HS-27A (cell line): ENCODE data around the gene GATA3.

Experiments
- DNase-seq: peaks from one replicate; pipeline ENCODE4 v3.0.0-alpha.2; 2012; ENCODE audit warnings: low read depth, missing footprints

GATA3 gene

DNA sequence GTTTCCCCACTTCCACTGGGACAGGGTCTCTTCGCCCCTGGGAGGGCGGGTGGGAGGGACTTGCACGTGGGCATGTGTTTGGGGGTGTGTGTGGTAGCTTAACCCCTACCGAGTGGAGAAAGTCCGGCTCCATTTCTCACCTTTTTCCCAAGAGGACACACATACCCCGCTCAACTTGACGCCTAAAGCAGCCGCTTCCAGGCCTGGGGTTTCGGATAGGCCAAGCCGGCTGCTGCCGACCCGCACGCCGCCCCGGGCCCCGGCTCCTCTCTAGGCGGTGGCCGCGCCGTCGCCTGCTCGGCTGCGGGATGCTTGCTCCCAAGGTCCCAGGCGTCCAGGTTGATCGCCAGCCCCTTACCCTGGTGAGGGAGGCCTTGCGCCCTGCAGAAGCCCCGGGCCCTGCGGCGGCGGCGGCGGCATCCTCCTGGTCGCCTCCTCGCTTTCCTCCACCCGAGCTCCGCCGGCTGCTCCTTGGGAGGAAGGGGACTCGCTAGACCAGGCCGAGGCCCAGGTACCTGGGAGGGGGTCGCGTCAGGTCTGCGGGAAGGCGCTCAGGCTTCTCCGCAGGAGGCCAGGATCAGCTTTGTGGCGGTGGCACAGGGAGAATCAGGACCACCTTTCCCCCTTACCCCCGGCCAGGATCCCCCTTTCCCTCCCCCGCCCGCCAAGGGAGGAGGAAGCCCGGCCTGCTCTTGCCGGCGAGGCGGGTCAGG, 3.2 kb upstream of the GATA3 start:
- DNase-seq, result no peak

DNA sequence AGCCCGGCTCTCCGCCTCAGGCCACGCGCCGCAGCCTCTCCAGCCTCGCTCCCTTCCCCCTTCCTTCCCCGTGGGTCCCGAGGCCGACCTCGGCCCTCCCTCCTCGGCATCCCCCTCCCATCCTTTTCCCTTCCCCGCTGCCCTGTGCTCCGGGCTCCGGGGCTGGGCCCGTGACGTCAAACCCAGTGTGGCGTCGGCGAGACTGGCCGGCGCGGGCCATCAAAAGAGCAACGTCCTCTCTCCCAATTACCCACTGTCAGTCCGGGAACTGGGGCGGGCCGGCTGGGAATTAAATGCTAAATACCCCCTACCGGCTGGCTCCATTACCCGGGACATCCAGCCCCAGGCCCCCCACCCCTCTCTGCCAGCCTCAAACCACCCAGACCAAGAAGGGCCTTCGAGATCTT, 2.6 kb upstream of the GATA3 start:
- DNase-seq, result no peak

DNA sequence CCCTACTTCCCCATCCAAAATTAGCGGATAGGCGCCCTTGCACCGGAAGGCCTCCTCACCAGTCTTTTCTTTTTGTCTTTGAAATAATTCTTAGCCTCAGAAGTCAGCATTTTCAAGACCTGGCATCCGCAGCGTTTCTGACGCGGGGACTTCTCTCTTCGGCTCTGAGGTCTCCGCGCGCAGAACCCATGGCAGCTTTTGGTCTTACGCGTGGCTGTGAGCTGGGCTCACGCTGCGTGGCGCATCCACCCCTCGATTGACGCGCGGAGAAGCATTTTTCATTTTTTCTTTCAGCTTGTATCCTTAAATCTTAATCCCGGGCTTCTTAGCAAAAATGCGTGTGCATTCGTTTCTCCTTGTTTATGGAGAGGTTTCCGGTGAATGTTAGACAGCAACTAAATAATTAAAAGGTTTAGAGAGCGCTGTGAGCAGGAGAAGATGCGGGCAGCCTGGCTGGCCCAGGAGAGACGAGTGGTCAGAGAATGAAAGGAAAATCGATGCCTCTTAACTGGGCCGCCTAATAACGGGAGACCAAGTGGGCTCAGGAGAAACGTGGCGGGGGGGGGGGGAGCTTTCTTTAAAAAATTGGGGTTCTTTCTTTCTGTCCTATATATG, 2.0 kb upstream of the GATA3 start:
- no peak for DNase-seq

DNA sequence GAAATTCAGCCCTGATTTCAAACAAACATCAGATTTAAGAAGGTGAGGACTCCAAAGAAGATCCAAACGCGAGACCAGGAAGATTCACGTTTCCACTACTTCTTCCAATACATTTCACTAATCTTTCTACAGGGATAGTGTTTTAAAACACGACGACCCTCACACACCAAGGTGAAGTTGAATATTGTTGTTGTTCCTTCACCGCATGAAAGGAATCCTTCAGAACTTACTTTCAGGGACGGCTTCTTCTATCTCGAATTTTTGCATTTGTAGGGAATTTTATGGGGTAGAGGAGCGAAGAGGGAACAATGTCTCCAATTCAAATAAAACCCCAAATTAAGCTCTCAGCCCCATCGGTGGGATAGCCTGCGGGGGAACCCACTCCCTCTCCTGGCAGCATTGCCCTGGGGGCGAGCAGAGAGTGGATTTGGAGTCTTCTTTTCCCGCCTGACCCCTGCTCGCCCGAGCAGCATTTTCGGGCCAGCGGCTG, 1.5 kb upstream of the GATA3 start:
- no peak for DNase-seq

DNA sequence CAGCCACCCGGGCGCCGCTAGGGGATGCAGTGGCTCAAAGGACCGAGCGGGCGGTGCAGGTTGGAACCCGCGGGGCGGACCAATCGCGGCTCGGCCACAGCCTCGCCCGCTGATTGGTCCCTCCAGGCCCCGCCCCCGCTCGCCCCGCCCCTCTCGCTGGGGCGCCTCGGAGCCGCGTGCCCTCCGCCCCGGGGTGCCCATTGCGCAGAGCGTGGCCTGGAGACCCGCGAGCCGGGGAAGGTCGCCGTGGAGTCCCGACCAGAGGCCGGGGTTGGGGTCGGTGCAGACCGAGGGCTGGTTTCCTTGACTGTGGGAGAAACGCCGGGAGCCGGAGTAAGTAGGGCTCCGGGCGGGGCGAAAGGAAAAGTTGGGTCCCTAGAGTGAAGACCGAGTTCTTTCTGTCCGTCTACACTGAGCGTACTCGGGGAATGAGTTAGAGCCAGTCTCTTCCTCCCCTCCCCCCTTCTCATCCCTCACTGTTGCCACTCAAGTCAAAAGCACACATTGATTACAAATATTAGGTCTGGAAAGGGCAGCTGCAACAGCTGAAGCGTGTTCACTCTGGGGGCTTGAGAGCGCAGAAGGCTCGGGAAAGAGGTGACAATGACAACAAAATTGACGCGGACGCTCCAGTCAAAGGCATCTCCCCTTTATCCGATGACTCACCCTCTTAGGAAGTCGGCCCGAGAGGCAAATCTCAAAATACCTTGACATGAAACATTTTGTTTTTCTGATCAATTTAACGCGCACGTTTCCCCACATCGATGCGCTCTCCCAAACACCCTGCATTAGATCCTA, 843 bp upstream of the GATA3 start:
- peak; percentile 42 for DNase-seq

DNA sequence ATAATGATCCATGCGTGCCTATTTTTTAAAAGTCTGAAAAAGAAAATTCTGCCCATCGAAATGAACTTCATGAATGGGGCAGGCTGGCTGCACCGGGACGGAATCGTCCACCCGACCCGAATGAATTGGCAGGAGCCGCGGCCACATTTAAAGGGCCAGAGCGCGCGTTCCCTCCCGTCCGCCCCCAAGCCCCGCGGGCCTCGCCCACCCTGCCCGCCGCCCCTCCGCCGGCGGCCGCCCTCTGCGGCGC, 319 bp upstream of the GATA3 start:
- DNase-seq, result peak; percentile 38

DNA sequence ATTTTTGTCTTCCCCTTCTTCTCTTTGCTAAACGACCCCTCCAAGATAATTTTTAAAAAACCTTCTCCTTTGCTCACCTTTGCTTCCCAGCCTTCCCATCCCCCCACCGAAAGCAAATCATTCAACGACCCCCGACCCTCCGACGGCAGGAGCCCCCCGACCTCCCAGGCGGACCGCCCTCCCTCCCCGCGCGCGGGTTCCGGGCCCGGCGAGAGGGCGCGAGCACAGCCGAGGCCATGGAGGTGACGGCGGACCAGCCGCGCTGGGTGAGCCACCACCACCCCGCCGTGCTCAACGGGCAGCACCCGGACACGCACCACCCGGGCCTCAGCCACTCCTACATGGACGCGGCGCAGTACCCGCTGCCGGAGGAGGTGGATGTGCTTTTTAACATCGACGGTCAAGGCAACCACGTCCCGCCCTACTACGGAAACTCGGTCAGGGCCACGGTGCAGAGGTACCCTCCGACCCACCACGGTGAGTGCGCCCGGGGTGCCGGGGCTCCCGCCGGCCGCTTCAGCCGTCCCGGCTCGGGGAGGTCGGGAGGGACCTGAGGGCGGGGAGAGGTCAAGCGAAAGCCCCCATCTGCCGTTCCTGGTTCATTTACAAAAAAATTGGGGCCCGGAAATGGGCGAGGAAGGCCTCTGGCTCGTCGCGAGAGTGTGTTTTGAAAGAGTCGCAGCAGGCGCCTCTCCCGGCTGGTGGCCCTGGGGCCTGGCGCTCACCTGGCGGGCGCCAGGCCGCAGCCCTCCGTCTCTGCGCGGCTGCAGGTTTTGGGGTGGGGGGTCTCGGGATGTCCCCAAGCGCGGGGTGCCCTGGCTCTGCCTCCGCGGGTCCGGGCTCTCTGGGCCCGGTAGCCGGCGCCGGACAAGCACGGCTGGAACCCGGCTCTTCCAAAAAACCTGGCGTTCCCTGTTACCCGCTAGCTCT, 1.2 kb downstream of the GATA3 start:
- DNase-seq, result no peak

DNA sequence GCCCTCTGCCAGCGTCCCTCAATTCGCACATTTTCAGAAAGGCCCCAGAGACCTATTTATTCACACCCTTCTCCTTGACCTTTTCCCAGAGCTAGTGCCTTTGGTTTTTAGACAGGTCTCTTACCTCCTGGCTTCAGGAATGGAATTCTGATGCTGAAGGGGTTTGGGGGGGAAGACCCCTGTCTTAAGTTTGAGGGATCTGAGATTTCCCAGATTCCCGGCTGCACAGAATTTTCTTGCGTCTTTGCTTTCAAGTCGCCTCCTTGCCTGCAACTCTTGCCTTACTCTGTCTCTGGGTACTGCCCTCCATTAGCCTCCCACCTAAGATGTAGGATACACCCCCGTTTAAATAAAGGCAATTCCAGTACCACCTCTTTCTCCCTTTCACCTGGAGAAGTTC, 1.9 kb downstream of the GATA3 start:
- DNase-seq, result no peak

DNA sequence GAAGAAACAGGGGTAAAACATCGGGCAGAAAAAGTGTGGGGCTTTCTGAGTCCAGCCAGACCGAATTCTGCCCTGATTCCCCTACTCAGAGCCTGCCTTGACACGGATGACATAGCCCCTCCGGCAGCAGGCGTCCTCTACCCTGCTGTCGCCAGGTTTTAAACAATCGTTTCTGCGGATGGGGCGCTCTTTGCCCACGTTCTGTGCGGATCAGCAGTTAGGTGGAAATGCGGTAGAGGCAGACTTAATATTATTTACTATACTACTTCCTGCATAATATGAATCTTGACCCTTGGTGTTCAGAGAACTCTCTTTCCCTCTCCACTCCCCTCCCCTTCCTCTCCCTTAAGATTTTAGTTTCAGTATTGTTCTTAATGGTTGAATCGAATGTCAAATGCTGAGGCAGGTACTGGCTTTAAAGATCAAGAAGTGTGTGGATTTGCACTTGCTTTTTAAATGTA, 2.4 kb downstream of the GATA3 start:
- DNase-seq, result no peak

DNA sequence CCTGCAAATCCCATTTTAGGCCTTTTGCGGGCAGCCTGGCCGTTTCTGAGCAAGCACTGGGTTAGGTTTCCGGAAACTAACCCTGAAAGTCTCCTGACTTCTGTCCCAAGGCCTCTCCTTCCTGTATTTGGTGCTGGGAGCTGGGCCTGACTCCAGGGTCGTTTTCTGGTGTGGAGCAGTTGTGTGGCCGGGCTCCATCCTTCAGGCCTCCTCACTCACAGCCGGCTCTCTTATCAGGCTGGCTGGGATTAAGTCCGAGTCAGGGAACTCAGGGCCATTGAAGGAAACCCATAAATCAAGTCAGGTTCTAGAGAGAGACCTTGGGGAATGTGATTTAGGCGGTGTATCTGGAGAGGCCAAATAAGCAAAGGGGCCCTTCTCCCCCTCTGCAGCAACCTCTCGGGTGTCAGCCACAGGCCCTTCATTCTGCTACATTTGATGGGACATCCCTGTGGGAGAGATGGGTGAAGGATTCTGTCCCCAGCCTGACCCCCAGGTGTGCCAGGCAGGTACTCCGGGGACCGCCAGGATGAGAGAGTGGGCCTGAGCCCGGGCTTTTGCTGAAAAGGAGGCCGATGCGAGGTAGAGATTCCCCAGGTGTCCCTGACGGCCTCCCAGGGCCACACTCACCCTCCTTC, 3.3 kb downstream of the GATA3 start:
- DNase-seq, result no peak

DNA sequence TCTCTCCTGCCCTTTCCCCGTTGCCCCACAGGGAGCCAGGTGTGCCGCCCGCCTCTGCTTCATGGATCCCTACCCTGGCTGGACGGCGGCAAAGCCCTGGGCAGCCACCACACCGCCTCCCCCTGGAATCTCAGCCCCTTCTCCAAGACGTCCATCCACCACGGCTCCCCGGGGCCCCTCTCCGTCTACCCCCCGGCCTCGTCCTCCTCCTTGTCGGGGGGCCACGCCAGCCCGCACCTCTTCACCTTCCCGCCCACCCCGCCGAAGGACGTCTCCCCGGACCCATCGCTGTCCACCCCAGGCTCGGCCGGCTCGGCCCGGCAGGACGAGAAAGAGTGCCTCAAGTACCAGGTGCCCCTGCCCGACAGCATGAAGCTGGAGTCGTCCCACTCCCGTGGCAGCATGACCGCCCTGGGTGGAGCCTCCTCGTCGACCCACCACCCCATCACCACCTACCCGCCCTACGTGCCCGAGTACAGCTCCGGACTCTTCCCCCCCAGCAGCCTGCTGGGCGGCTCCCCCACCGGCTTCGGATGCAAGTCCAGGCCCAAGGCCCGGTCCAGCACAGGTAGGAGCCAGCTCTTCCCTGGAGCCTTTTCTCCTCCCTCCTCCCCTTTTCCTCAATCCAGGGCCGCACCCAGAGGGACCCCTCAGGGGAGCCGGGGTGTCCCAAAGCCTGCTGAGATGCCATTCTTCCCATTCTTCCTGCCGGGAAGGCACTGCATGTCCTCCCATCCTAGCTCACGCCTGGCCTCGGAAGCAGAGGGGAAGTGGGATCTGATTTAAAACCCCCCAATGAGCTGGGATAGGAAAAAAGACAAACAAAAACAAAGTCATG, 4.0 kb downstream of the GATA3 start:
- no peak for DNase-seq

DNA sequence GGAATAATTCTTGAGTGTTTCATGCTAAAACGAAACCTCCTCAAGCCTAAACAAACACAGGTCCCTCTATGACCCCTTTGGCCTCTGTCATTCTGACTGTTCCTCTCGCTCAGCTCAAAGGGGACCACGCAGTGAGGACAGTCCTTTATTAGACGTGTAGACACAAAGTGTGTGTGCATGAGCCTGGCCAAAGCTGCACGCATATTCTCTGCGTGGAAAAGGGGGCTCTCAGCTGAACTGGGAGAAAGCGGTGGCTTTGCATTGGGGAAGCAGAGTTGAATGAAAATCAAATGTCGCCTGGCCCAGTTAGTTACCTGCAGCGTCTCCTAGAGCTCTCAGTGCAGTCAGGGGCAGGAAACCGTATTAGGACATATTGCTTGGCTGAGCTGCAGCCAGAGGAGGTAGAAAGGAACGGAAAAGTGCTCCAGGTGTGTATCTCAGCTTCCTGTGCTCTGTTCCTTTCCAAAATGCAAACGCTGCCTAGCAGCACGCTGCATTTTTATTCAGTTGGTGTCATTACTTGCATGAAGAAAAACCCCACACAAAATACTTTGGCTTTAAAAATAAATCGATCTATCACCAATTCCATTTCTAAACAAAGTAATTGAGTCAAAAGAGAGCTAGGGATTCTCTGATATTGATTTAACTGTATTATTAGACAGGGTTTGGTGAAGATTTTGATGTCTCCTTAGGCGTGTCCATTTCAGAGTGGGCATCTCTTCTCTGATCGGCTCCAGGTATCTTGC, 4.9 kb downstream of the GATA3 start:
- DNase-seq, result no peak

DNA sequence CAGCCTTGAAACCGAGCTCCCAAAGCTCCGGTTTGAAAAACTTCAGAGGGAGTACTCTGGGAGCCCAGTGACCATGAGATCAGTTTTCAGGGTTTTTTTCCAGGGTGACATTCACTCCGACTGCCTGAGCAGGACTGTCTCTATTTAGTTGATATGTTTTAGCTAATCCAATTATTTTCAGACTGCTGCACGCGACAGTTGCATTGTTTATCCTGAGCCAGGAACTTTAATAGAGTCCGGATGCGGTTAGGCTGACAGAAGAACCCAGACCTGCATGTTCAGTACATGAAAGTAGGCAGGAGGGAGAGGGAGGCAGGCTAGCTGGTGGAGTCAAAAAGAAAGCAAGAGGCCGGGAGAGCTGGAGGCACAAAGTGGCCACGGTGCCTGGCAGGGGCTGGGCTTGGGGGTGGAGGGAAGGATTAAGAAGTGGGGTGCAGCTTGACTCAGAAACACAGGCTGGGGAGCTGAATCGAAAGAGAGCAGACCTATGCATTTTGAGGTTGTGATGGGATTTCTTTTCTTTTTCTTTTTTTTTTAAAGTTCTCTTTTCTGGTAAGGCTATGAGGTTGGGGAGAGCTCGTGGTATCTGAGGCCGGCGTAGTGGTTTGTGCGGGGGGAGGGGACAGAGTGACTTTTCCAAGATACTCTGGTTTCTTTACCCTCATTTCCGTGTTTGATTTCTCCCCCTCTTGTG, 5.7 kb downstream of the GATA3 start:
- no peak for DNase-seq

DNA sequence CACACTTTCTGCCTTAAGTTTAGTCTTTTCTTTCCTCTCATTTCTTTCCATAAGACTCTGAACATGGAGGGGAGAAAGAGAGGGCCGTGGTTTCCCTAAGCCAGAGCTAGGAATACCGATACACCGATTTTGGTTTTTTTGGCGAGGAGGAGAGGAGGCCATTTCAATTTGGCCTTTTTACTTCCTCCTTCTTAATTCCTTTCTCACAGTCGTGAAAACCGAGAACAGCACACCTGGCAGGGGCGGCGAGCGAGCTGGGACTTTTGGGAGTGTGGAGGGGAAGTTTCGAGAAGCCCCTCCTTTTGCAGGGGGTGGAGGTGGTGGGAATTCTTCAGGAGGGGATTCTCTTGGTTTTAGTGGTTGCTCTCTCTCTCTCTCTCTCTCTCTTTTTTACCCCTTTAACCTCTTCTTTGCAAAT, 6.2 kb downstream of the GATA3 start:
- no peak for DNase-seq

DNA sequence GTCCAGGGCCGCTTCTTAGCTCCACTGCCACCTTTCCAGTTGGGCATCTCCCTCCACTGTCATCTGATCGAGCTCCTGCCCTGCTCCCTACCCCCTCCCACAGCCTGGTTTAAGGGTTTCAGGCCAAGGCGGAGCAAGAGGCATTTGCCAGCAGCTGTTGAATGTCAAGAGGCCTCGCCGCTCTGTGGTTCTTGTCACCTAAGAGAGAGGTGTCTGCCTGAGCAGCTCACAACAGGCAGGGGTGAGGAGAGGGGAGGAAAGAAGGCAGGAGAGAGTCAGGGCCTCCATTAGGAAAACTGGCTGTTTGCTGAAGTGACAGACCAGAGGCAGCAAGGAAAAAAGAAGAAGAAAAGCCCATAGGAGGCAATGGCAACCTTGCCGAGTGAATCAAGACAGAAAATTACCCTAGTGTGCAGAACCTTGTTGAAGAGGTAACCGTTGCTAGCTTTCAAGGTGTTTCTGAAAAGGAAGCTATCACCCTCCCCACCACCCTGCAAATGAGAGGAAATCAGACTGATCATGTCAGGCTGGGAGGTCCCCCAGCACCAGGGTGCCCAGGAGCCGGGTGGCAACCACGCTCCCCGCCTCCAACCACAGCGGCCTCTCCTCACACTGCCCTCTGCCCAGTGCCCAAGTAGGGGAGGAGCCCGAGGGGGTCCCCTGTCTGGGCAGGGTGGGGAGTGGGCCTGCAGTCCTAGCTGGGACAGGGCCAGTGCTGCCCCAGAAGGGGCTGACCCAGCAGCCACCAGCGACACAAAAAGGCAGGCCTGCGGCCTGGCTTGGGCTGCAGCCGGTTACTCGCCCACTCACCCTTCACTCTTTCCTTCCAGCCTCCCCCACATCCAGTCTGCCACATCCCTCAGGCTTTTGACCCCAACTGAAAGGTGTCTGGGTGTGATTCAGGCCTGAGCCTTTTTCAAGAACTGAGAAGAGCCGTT, 7.1 kb downstream of the GATA3 start:
- DNase-seq, result no peak

DNA sequence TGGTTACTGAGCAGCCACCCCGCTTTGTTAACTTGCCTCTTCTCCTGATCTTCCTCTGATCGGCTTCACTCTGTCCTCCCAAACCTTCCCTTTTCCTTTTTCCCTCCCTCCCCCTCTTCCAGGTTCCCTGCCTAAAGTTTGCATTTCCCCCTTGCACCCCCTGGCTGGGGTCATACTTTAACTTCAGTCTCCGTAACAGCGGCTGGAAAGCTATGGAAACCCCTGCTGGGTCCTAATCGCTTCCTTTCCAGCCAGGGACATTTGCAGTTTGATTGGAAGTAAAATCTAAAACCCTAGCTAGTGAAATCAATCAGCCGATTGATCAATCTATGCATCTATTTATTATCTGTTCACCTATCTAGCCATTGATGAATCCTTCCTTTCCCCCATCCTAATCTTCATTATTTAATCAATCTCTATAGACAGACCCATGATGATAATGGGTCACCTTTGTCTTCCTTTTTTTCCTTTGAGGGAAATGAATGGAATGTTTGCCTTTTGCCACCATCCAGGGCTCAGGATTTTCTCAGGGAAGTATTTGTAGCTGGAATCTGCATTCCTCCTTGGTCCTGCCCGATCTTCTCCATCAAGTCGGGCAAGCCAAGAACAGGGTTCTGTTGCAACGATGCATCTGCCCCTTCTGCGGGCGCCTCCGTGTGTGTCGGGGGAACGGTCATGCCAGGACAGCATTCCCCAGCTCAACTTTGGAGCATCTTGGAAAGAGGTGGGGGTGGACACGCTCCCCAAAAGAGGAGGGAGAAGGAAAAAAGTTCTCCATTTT, 8.8 kb downstream of the GATA3 start:
- DNase-seq, result no peak

DNA sequence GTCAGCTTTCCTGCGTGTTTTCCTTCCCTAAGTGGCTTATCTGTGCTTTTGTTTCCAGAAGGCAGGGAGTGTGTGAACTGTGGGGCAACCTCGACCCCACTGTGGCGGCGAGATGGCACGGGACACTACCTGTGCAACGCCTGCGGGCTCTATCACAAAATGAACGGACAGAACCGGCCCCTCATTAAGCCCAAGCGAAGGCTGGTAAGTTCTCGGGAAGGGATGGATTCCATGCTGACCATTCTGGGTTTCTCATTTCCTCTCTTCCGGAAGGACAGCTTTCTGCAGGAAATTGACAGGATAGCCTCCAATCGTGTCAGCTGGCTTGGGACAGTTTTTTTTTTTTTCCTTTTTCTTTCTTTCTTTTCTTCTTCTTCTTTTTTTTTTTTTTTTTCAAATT, 9.4 kb downstream of the GATA3 start:
- DNase-seq, result no peak
